22Rv1 (cell line): Measurements from ENCODE around the gene MIPEP.

Source experiments
- H3K27ac ChIP-seq: fragments of 450-650 bp; 2 replicates; pipeline ENCODE4 v1.5.1; 2017
- ZFX ChIP-seq: fragments of 450-650 bp; IDR thresholded peaks from 2 replicates; pipeline ENCODE4 v1.6.1; 2017; ENCODE audit warnings: antibody characterized with exemption, borderline replicate concordance
- TF ChIP-seq, protein P1 (sequence below): fragments of 450-650 bp; IDR thresholded peaks from 2 replicates; pipeline ENCODE4 v1.5.1; 2017; ENCODE audit warnings: mild to moderate bottlenecking

The MIPEP gene

DNA sequence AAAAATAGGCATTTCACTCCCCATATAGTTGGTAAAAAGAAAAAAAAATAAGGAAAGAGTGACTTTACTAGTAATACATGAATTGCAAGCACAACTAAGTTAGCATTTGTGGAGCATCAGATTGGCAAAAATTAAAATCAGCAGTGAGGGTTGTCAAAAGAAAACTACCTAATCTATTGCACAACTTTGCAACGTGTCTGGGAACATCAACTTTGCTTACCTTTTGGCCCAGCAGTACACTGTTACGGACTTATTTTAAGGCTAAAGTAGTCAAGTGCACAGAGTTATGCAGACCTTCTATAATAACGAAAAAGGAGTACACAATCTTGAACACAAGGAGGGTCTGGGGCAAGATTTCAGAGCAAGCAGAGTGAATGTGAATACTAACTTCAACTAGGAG lies 102.6 kb downstream of the MIPEP start:
- H3K27ac ChIP-seq, result no peak overlapping the region
- TF ChIP-seq, protein P1, sequence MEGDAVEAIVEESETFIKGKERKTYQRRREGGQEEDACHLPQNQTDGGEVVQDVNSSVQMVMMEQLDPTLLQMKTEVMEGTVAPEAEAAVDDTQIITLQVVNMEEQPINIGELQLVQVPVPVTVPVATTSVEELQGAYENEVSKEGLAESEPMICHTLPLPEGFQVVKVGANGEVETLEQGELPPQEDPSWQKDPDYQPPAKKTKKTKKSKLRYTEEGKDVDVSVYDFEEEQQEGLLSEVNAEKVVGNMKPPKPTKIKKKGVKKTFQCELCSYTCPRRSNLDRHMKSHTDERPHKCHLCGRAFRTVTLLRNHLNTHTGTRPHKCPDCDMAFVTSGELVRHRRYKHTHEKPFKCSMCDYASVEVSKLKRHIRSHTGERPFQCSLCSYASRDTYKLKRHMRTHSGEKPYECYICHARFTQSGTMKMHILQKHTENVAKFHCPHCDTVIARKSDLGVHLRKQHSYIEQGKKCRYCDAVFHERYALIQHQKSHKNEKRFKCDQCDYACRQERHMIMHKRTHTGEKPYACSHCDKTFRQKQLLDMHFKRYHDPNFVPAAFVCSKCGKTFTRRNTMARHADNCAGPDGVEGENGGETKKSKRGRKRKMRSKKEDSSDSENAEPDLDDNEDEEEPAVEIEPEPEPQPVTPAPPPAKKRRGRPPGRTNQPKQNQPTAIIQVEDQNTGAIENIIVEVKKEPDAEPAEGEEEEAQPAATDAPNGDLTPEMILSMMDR, result no peak
- no peak for TF ChIP-seq ZFX

DNA sequence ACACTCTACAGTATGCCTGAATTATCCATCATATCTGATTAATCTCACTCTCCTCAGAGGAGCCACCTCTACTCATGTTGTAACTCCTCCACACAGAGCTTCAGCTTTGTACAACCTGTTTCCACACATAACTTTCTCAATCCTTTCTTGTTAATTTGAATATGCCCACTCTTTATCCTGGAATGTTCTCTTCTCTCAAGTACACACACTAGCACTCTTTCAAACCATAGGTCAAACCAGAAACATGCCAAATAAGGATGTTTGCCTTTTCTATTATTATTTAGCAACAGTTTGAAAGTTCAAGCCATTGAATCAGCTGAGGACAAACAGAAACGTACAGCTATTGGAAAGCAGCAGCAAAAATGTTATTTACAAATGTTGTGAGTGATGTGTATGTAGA lies 110.3 kb downstream of the MIPEP start:
- H3K27ac ChIP-seq, result no peak overlapping the region
- TF ChIP-seq ZFX, result no peak
- TF ChIP-seq, protein P1, result no peak

DNA sequence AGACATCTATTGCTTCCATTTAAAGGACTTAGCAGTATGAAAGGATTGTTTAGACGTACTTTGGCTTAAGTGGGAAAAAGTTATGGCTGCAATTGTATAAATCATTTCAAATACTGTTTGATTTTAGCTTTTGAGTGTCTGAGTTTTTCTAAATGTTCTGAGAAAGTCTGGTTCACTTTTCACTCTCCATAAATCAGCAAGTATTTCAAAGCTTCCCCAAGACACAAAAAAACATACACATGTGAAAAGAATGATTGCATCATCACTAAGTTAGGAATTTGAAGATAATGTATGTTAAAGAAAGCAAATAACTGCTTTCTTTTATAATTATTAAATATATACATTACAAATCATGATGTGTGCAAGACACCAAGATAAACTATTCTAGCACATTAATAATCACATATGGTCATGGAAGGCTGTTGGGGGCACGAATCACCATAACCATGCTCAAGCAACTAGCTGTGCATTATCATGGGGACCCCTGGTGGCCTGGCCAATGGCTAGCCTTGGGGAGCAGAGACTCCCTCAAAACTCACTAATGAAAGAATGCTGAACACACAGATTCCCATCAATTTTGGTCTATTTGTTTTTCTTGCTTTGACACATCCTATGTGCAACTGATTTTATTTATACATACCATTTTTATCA lies 111.1 kb downstream of the MIPEP start:
- TF ChIP-seq, protein P1, result no peak
- no peak for TF ChIP-seq ZFX
- no peak overlapping the region for H3K27ac ChIP-seq

DNA sequence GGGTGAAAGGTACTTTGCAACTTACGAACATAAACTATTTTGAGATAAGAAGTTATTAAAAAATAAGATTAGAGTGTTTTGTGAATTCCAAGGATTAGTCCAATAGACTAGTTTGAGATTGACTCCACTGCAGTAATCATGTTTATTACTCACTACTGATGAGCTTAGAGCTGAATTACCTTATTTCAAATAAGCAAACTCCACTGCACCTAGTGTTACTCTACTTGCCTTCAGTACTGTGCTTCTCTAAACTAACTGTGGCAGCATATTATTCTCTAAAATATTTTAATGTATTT lies 111.7 kb downstream of the MIPEP start:
- H3K27ac ChIP-seq, result no peak overlapping the region
- TF ChIP-seq ZFX, result no peak

DNA sequence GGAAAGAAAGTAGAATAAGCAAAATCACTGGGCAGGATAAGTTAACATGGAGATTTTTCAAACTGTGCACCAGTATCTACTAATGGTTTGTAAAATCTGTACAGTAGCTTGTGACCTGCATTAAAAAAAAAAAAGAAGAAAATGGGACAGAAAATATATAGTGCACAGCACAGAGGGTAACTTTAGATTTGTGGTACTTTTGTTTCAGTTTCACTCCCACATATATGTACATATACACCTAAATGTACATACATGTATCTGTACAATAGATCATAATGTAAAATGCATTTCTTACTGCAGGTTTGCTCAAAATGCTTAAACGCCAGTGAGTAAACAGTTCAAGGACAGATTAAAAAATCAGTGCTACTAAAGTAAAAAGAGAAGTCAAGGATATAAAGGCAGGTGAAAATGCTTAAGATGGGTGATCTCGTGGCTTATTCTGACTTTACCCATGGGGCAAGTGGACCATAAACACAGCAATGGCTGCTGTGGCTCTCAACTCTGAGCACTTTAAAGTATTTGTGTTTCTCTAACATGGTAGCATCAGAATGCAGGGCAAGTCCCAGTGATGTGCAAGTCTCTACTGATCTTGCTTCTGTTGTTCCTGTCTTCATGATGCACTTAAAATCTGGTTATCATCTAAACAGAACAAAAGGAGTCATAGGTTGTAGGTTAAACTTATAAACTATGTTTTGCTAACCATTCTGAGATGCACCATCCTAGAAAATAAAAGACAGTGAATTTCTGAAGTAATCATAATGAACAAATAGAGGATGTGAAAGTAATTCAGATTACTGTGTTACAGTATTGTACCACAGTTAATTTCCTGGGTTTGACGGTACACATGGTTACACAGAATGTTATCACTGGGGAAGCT lies 112.3 kb downstream of the MIPEP start:
- no peak overlapping the region for H3K27ac ChIP-seq
- TF ChIP-seq ZFX, result no peak
- TF ChIP-seq, protein P1, result no peak

DNA sequence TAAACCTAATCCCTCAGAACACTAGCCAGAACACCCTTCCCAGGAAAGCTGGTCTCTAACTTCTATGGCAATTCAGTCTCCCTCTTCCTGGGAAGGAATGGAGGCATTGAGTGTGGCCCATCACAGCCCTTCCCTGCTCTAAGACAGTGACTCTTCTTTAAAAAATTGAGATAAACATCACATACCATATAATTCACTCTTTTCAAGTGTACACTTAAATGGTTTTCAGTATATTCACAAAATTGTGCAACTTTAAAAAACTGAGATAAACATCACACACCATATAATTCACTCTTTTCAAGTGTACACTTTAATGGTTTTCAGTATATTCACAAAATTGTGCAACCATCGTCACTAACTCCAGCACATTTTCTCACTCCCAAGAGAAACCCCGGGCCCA lies 116.5 kb downstream of the MIPEP start:
- H3K27ac ChIP-seq, result no peak overlapping the region
- TF ChIP-seq, protein P1, result no peak
- TF ChIP-seq ZFX, result no peak

DNA sequence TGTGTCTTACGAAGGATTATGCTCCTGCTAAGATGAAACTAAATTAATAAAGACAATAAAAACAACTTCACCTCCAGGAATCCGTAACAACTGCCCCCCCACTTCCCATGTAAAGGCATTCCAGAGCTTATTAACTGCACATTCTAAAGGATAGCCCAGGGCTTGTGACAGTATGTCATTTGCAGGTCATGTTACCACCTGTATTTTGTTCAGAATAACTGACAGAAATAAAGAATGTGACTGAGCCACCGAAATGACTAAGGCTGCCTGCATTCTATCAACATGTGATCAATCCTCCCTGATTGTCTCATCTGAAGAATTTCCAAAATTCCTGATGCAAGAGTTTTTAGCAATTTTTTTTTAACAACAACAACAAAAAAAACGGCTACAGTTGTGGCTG lies 117.2 kb downstream of the MIPEP start:
- H3K27ac ChIP-seq, result no peak overlapping the region
- TF ChIP-seq ZFX, result no peak

DNA sequence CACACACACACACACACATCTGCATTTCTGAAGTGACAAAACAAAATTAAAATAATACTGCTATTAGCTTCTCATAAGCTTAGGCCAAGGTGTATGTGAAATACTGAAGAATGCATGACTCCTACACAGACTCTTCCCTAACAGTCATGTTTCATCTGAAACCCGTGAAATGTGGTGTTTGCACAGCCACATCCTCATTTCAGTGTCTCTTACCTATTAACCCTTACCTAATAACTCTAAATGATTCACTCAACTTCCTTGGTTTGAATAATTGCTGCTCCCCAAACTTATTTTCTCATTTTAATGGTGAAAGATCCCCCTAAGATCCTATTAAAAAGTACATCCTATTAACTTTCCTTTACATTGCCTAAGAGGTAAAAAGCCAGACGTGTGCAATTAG lies 117.6 kb downstream of the MIPEP start:
- TF ChIP-seq, protein P1, result no peak
- TF ChIP-seq ZFX, result no peak
- no peak overlapping the region for H3K27ac ChIP-seq
